ENCODE data around the gene FADS3.

DNA sequence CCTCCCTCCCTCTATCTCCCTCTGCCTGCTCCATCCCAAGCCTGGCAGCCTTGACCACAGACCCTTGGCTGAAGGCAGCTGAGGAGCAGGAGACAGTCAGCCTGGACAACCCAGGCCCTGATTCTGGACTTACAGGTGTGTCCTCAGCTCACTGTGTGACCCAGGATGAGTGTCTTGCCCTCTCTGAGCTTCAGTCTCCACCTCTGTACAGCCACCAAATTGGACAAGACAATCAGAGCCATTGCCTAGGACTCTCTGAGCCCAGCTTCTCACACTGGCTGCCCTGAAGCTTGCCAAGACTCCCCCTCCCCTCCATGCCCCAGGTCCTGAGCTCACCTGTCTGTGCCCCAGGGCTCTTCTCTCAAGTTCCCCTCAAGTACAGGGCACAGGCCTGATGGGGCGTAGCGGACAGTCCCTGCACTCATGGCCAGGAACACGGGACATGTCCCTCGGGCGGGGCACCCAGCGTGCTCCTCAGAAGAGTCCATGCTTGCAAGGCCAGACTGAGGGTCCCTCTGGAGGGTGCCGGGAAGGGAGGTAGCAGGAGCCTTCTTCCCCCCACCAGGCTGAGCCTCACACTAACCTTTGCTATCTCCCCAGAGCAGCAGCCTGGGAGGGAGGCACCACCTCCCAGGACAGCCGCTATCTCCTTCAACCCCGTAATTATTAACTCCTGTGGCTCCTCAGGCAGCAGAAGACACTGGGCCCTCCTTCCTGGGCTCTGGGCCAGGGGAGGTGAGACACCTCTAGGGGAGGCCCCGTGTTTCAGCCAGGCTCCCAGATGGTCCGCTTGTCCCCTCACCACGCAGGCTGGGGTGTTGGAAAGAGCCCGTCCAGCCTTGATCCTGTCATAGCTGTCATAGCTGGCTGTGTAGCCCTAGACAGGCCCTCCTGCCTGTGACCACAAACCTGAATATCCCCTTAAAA is 28.6 kb upstream of the FADS3 start:
- TF ChIP-seq, protein P1, sequence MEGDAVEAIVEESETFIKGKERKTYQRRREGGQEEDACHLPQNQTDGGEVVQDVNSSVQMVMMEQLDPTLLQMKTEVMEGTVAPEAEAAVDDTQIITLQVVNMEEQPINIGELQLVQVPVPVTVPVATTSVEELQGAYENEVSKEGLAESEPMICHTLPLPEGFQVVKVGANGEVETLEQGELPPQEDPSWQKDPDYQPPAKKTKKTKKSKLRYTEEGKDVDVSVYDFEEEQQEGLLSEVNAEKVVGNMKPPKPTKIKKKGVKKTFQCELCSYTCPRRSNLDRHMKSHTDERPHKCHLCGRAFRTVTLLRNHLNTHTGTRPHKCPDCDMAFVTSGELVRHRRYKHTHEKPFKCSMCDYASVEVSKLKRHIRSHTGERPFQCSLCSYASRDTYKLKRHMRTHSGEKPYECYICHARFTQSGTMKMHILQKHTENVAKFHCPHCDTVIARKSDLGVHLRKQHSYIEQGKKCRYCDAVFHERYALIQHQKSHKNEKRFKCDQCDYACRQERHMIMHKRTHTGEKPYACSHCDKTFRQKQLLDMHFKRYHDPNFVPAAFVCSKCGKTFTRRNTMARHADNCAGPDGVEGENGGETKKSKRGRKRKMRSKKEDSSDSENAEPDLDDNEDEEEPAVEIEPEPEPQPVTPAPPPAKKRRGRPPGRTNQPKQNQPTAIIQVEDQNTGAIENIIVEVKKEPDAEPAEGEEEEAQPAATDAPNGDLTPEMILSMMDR (conservative IDR thresholded peaks at IDR 0.05 in 1 of 2, IDR thresholded peaks at IDR 0.05 in 1 of 2; ENCODE audit: extremely low read depth in 1 of 2, insufficient read depth in 1 of 2, low read depth in 1 of 2, low read length in 2 of 2) = no peak
- TF ChIP-seq EZH2 (IDR thresholded peaks at IDR 0.05; ENCODE audit: borderline replicate concordance, low read length) = no peak
